Measurements from ENCODE around the gene LSM14A.

Gene LSM14A

GRCh38 chr19:34254046-34254697 is 81.9 kb downstream of the LSM14A start, which contains the start of gene GARRE1:
GARRE1 (plus strand) TSS chr19:34254554; CDS start chr19:34300474, 45,920 bp downstream.
- peak; percentile 79 for FAIRE-seq
- peak; percentile 79 for DNase-seq (ENCODE audit: insufficient read length, low spot score)

DNA sequence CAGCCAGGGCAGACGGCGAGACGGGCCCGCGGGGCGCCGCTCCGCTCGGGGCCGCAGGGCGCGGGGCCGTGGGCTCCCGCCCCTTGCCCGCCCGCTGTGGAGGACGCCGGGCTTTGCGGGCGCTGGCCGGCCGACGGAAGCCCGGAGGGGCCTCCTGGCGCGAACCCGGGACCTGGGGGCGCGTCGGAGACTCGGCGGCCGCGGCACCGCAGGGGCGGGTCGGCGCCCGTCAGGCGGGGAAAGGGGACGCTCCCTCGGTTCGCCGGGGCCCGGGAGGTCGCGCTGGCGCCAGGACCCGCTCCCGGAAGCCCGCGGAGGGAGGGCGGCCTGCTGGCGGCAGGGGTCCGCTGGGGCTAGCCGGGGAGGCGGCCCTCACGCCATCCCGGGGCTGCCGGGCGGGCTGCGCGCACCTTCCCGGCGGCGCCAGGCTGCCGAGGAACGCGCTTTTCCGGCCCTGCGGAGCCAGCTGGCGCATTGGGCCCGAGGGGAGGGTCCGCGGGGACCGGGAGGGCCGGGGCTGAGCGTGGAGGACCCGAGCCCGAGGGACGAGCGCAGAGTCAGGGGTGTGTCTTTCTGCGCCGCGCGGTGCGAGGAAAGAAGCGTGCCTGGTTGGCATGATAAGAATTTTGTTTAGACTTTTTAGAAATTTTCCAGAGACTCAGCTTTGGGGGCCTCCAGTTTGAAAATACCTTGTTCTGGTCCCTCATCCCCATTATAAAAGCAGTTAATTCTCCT is 82.6 kb downstream of the LSM14A start:
- no peak for FAIRE-seq
- DNase-seq (ENCODE audit: insufficient read length, low spot score): no peak

DNA sequence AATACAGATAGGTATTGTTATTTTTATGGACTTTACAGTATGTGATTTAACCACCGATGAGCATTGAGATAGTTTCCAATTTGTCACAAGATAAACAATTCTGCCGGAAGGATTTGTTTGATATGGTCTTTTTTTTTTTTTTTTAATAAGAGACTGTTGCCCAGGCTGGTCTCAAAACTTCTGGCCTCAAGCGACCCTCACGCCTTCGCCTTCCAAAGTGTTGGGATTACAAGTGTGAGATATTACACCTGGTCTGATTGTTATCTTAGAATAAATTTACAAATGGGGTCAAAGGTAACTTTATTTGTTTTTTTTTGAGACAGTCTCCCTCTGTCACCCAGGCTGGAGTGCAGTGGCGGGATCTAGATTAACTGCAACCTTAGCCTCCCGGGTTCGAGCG is 83.2 kb downstream of the LSM14A start:
- DNase-seq (ENCODE audit: insufficient read length, low spot score) (no peak), FAIRE-seq (no peak)

DNA sequence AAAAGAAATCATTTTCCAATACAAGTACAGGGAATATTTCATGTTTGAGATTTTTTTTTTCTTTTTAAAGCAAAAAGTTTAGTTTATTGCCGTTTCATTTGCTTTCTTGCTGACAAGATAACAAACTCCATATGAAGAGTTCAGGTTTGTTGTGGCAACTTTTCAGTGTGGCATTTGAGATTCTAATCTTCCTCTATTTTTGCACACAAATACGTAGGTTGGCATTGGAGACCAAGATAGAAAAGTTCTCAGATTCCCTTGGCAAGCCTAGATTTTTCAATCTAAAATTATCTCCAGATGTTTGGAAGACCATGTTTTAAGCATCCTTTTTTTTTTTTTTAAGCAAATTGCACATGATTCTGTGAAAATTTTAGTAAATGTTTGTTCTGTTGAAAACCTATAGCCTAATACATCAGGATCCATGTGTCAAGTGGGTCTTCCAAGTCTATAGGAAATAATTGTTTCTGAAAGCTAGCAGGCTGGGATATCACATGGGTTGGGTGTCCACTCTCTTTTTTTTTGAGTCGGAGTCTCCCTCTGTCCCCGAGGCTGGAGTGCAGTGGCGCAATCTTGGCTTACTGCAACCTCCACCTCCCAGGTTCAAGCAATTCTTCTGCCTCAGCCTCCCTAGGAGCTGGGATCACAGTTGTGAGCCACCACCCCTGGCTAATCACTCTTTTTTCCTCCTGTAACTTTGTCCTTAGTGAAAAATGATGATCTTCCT is 84.7 kb downstream of the LSM14A start:
- FAIRE-seq (no peak), DNase-seq (ENCODE audit: insufficient read length, low spot score) (no peak)

GRCh38 chr19:34257559-34257924 is 85.2 kb downstream of the LSM14A start:
- no peak for DNase-seq (ENCODE audit: insufficient read length, low spot score)
- no peak for FAIRE-seq

DNA sequence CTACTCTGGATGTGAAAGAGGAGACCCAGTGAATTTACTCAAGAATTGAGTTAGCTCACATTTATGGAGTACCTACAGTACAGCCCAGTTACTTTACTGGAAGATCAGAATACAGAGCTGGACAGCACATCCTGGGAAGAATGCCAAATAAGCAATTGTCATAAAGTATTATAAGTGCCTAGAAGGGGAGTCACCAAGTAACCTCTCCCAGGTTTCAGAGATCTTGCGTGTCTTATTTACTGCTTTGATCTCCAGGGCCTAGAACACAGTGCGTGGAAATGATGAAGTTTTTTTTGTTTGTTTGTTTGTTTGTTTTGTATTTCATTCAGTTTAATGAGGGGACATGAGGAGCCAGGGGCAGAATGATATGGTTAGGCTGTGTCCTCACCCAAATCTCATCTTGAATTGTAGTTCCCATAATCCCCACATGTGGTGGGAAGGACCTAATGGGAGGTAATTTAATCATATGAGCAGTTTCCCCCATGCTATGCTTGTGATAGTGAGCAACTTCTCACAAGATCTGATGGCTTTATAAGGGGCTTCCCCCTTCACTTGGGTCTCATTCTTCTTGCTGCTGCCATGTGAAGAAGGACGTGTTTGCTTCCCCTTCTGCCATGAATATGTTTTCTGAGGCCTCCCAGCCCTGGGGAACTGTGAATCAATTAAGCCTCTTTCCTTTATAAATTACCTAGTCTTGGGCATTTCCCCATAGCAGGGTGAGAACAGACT is 87.2 kb downstream of the LSM14A start:
- FAIRE-seq (peak; percentile 28), DNase-seq (ENCODE audit: insufficient read length, low spot score) (no peak)

- DNase-seq (ENCODE audit: insufficient read length, low spot score) (no peak), FAIRE-seq (no peak)
Measured at GRCh38 chr19:34260771-34261173, 88.5 kb downstream of the LSM14A start.

DNA sequence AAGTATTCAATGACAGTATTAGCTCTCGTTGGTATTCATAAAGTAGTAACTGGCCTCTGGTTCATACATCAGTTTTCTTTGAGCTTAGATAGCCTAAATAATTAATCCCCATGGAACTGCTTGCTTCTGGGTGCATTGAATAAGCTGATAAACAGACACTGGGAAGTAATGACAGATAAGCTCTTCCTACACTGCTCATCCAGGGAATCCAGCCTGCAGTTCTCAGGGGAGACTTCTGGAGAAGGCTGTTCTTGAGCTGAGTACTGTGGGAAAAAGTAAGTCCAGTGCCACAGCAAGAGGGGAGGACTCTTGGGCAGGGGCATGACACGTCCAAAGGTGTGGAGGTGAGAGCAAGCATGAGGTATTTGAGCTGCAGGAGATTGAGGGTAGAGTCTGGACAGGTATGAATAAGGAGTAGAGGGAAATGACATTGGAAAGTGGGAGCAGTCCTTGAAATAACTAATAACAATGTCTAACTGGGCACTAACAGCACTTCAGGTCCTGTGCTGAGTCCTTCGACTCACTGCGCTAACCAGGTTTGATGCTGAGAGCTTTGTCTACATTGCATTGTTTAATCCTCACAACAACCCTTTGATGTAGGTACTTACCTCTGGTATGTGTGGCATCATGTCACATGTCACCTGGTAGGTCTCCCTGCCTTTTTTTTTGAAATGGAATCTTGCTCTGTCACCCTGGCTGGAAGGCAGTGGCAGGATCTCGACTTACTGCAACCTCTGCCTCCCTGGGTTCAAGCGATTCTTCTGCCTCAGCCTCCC is 89.2 kb downstream of the LSM14A start:
- DNase-seq (ENCODE audit: insufficient read length, low spot score): no peak
- no peak for FAIRE-seq

DNA sequence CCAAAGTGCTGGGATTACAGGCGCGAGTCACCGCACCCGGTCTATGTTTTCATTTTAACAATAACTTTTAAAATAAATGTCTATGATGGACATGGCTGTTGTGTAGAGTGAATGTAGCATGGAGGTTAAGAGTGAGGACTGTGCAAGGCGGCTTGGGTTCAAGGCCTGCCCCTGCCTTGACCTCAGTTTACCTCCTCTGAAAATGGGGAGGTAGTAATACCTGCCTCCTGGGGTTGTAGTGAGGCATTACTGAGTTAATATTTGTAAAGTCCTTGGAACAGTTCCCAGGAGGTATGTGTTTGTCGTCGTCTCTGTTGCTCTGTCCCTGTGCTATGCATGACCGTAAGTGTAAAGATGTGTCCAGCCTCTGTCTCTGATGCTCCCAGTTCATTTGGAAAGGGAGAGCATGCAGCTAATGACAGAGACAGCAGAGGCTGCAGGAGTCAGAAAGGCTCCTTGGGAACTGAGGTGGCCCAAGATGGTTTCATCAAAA is 91.5 kb downstream of the LSM14A start:
- no peak for DNase-seq (ENCODE audit: insufficient read length, low spot score)
- FAIRE-seq: no peak

GRCh38 chr19:34265221-34265650 is 92.9 kb downstream of the LSM14A start:
- FAIRE-seq: no peak
- no peak for DNase-seq (ENCODE audit: insufficient read length, low spot score)

GRCh38 chr19:34269081-34269480 is 96.8 kb downstream of the LSM14A start:
- no peak for FAIRE-seq

GRCh38 chr19:34269489-34269888 is 97.2 kb downstream of the LSM14A start:
- DNase-seq (ENCODE audit: insufficient read length, low spot score) (no peak), FAIRE-seq (no peak)

More at GRCh38 chr19:34269081-34269480, 96.8 kb downstream of the LSM14A start:
- DNase-seq (ENCODE audit: insufficient read length, low spot score): no peak

- FAIRE-seq (peak; percentile 69), DNase-seq (ENCODE audit: insufficient read length, low spot score) (peak; percentile 45)
Measured at GRCh38 chr19:34269968-34270621, 97.8 kb downstream of the LSM14A start.

DNA sequence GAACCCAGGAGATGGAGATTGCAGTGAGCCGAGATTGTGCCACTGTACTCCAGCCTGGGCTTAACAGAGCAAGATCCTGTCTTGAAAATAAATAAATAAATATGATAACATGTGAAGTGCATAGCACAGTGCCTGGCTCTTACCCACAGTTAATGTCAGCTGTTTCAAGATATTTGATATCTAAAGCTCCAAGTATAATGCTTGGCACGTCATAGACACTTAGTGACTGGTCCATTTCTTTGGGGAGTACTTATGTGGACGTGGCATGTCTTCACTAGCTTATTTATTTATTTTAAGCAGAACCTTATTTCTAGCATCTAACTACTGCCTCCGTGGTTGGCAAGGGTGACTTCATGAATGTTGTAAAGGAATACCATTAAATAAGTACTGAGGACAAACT is 100.8 kb downstream of the LSM14A start:
- FAIRE-seq (no peak), DNase-seq (ENCODE audit: insufficient read length, low spot score) (no peak)

- no peak for FAIRE-seq
- DNase-seq (ENCODE audit: insufficient read length, low spot score): peak; percentile 44
Measured at GRCh38 chr19:34274284-34274826, 102.1 kb downstream of the LSM14A start.

- FAIRE-seq (no peak), DNase-seq (ENCODE audit: insufficient read length, low spot score) (peak; percentile 70)
Measured at GRCh38 chr19:34274827-34275625, 102.7 kb downstream of the LSM14A start.

GRCh38 chr19:34275705-34276104 is 103.4 kb downstream of the LSM14A start:
- no peak for FAIRE-seq

GRCh38 chr19:34276614-34277013 is 104.3 kb downstream of the LSM14A start:
- FAIRE-seq (no peak), DNase-seq (ENCODE audit: insufficient read length, low spot score) (no peak)

More at GRCh38 chr19:34275705-34276104, 103.4 kb downstream of the LSM14A start:
- no peak for DNase-seq (ENCODE audit: insufficient read length, low spot score)

All from HTR-8/SVneo (cell line).